ENCODE results near the gene MBD4. TPM values are rescaled to one million over a fixed set of nuclear protein-coding genes. Genes with fewer than 3 reads are reported as not detected.

Gene MBD4
- total and polyA plus RNA-seq, 10 of the 15 experiments (the other 5 are each of a cell fraction or from before 2014, with no cell fraction given) = 17.7 to 59.0 (median 49.0) TPM

DNA sequence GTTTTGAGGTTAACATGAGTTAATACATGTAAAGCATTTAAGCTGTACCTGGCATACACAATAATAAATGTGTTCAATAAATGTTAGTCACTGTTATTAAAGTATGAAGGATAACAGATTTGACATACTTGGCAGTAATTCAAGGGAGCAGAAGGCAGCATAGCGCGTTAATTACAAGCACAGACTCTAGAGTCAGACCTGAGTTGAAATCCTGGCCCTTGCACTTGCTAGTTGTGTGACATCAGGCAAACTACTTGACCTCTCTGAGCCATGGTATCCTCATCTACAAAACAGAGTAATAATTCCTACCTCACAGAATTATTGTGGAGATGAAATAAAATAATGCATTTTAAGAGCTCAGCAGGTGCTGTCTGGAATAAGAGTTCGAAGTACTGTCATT is 5.7 kb upstream of the MBD4 start:
- no peak overlapping the region for H3K27ac ChIP-seq (ENCODE audit: control insufficient read depth, insufficient read depth)
- 0 out of 2 replicates have a peak, but pooled peaks cover 6% of the 10 kb centered on the region for H3K4me1 ChIP-seq (ENCODE audit: control insufficient read depth, insufficient read depth, low read length)
- no peak for TF ChIP-seq SMAD5 (IDR thresholded peaks at IDR 0.05; ENCODE audit: low read depth)
- TF ChIP-seq, protein P1, sequence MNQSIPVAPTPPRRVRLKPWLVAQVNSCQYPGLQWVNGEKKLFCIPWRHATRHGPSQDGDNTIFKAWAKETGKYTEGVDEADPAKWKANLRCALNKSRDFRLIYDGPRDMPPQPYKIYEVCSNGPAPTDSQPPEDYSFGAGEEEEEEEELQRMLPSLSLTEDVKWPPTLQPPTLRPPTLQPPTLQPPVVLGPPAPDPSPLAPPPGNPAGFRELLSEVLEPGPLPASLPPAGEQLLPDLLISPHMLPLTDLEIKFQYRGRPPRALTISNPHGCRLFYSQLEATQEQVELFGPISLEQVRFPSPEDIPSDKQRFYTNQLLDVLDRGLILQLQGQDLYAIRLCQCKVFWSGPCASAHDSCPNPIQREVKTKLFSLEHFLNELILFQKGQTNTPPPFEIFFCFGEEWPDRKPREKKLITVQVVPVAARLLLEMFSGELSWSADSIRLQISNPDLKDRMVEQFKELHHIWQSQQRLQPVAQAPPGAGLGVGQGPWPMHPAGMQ (IDR thresholded peaks at IDR 0.05; ENCODE audit: borderline replicate concordance) = no peak
- TF ChIP-seq TARDBP (IDR thresholded peaks at IDR 0.05; ENCODE audit: borderline replicate concordance) = no peak
- TF ChIP-seq RUNX3 (IDR thresholded peaks at IDR 0.05; ENCODE audit: low read length) = no peak
- no peak for TF ChIP-seq SPI1 (IDR thresholded peaks at IDR 0.05; ENCODE audit: borderline replicate concordance, insufficient read depth, low read depth, low read length)
- no peak for TF ChIP-seq YBX1 (IDR thresholded peaks at IDR 0.05)
- no peak for TF ChIP-seq ZNF384 (IDR thresholded peaks at IDR 0.05; ENCODE audit: borderline replicate concordance, low read depth, low read length)
- TF ChIP-seq FOS (IDR thresholded peaks at IDR 0.05; ENCODE audit: borderline replicate concordance, extremely low read depth, insufficient read length) = no peak
- no peak for TF ChIP-seq NBN (IDR thresholded peaks at IDR 0.05)
- TF ChIP-seq ASH2L (IDR thresholded peaks at IDR 0.05; ENCODE audit: borderline replicate concordance, low read depth) = no peak
- no peak for TF ChIP-seq MTA3 (IDR thresholded peaks at IDR 0.05; ENCODE audit: borderline replicate concordance, low read length)
- TF ChIP-seq, protein P2, sequence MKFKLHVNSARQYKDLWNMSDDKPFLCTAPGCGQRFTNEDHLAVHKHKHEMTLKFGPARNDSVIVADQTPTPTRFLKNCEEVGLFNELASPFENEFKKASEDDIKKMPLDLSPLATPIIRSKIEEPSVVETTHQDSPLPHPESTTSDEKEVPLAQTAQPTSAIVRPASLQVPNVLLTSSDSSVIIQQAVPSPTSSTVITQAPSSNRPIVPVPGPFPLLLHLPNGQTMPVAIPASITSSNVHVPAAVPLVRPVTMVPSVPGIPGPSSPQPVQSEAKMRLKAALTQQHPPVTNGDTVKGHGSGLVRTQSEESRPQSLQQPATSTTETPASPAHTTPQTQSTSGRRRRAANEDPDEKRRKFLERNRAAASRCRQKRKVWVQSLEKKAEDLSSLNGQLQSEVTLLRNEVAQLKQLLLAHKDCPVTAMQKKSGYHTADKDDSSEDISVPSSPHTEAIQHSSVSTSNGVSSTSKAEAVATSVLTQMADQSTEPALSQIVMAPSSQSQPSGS (IDR thresholded peaks at IDR 0.05; ENCODE audit: low read length) = no peak
- TF ChIP-seq GABPA (IDR thresholded peaks at IDR 0.05; ENCODE audit: low read depth) = no peak
- TF ChIP-seq, protein P3, sequence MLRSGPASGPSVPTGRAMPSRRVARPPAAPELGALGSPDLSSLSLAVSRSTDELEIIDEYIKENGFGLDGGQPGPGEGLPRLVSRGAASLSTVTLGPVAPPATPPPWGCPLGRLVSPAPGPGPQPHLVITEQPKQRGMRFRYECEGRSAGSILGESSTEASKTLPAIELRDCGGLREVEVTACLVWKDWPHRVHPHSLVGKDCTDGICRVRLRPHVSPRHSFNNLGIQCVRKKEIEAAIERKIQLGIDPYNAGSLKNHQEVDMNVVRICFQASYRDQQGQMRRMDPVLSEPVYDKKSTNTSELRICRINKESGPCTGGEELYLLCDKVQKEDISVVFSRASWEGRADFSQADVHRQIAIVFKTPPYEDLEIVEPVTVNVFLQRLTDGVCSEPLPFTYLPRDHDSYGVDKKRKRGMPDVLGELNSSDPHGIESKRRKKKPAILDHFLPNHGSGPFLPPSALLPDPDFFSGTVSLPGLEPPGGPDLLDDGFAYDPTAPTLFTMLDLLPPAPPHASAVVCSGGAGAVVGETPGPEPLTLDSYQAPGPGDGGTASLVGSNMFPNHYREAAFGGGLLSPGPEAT (IDR thresholded peaks at IDR 0.05; ENCODE audit: low read depth) = no peak
- TF ChIP-seq ZNF24 (IDR thresholded peaks at IDR 0.05) = no peak
- no peak for TF ChIP-seq PAX5 (IDR thresholded peaks at IDR 0.05; ENCODE audit: borderline replicate concordance, low read depth, low read length)
- TF ChIP-seq IKZF2 (IDR thresholded peaks at IDR 0.05) = no peak
- ChIA-PET CTCF (interaction anchor here (1.7 kb wide), 1 partner anchor 62 kb away, joined by 6 read pairs; no protein-coding TSS in a partner anchor), SMC1A (ENCODE audit: uncharacterized antibody, unreplicated experiment) (interaction anchor here (0.7 to 1.4 kb wide), 3 partner anchors 18 to 62 kb away, joined by 3 to 5 read pairs (median 3); no protein-coding TSS in a partner anchor), RAD21 (ENCODE audit: unreplicated experiment) (no interaction called here), POLR2A (interaction anchor here (0.6 kb wide), 1 partner anchor 110 kb away, joined by 10 read pairs; no protein-coding TSS in a partner anchor)
- H3K4me3 ChIP-seq = no peak overlapping the region
- H3K9me3 ChIP-seq (replicated peaks; ENCODE audit: control insufficient read depth, insufficient read depth, low read length) = no peaks in the 10 kb centered on the region
- no peaks in the 10 kb centered on the region for H3K36me3 ChIP-seq (ENCODE audit: control insufficient read depth in 2 of 2, insufficient read depth in 2 of 2, low read length in 1 of 2)
- intact Hi-C loops (cut with micrococcal nuclease; ENCODE audit: unreplicated experiment) = no loop called here
- ATAC-seq = no peak
- H2AFZ ChIP-seq (ENCODE audit: control insufficient read depth, low read depth, low read length) = no peak overlapping the region
- BruUV-seq (replicated peaks) = no TSS peak
- peaks cover 3% of the 10 kb centered on the region; the same call in 1 of the 2 replicates for H3K79me2 ChIP-seq (ENCODE audit: control insufficient read depth, insufficient read depth, low read length)
- WGBS (ENCODE audit: insufficient coverage, insufficient replicate concordance, low lambda C conversion rate, missing lambda C conversion rate) = 98% methylated on average over 3 of the region's 3 CpGs
- no peak overlapping the region for H3K9ac ChIP-seq (ENCODE audit: control insufficient read depth, insufficient read depth, low read length)
- no peak for FAIRE-seq
- H4K20me1 ChIP-seq (ENCODE audit: control insufficient read depth, insufficient read depth) = no peaks in the 10 kb centered on the region
- H3K27me3 ChIP-seq (replicated peaks in 1 of 2; ENCODE audit: control insufficient read depth in 2 of 2, insufficient read depth in 2 of 2, low read length in 1 of 2) = no peaks in the 10 kb centered on the region
- no peak for DNase-seq (ENCODE audit: low read depth, low spot score)
- in situ Hi-C loops (cut with MboI) = no loop called here
- no peak overlapping the region for H3K4me2 ChIP-seq (ENCODE audit: control insufficient read depth, insufficient read depth)

Data from GM12878 (cell line).